NB4 (cell line): ENCODE results near the gene DNAJC5.

Source experiments
- DNase-seq: peaks from one replicate; pipeline ENCODE4 v3.0.0; 2010; ENCODE audit warnings: low read depth
- H3K4me3 ChIP-seq: one replicate; pipeline ENCODE4 v1.5.1; 2011; ENCODE audit warnings: mild to moderate bottlenecking, low read depth, low read length, moderate library complexity
- CTCF ChIP-seq: IDR thresholded peaks from one replicate; pipeline ENCODE4 v1.5.1; 2012; ENCODE audit warnings: low read depth, low read length
- MAX ChIP-seq: IDR thresholded peaks from 2 replicates; pipeline ENCODE4 v1.6.1; 2011; ENCODE audit warnings: low read depth, low read length
- MYC ChIP-seq: IDR thresholded peaks from 2 replicates; pipeline ENCODE4 v1.6.1; 2011; ENCODE audit warnings: low read depth, low read length
- POLR2A ChIP-seq: IDR thresholded peaks from 2 replicates; pipeline ENCODE4 v1.6.1; 2011; ENCODE audit warnings: mild to moderate bottlenecking; ENCODE audit not compliant: insufficient read length; ENCODE audit errors: extremely low read depth

The DNAJC5 gene

GRCh38 chr20:63937596-63937995 is 42.7 kb downstream of the DNAJC5 start:
- TF ChIP-seq MYC (no peak), POLR2A (no peak), CTCF (no peak), MAX (no peak)
- DNase-seq = no peak
- H3K4me3 ChIP-seq = no peak overlapping the region

GRCh38 chr20:63939061-63939935 is 44.4 kb downstream of the DNAJC5 start:
- H3K4me3 ChIP-seq = no peak overlapping the region
- DNase-seq = no peak
- TF ChIP-seq POLR2A (no peak), MAX (no peak), CTCF (no peak), MYC (no peak)

GRCh38 chr20:63940071-63940471 is 45.1 kb downstream of the DNAJC5 start:
- no peak overlapping the region for H3K4me3 ChIP-seq
- TF ChIP-seq POLR2A (no peak), MAX (no peak), MYC (no peak)
- DNase-seq = no peak

GRCh38 chr20:63940472-63941266 is 45.7 kb downstream of the DNAJC5 start:
- DNase-seq = no peak
- H3K4me3 ChIP-seq = no peak overlapping the region
- no peak for TF ChIP-seq MAX
- TF ChIP-seq POLR2A = no peak
- no peak for TF ChIP-seq CTCF
- no peak for TF ChIP-seq MYC

GRCh38 chr20:63941282-63942081 is 46.6 kb downstream of the DNAJC5 start:
- DNase-seq = no peak
- TF ChIP-seq MYC = no peak
- no peak for TF ChIP-seq CTCF
- TF ChIP-seq POLR2A = no peak
- no peak for TF ChIP-seq MAX
- no peak overlapping the region for H3K4me3 ChIP-seq
